ENCODE results near the gene GPR84.
A peak's percentile ranks its signal among the peaks of the same experiment; 100 is the strongest.

DNA sequence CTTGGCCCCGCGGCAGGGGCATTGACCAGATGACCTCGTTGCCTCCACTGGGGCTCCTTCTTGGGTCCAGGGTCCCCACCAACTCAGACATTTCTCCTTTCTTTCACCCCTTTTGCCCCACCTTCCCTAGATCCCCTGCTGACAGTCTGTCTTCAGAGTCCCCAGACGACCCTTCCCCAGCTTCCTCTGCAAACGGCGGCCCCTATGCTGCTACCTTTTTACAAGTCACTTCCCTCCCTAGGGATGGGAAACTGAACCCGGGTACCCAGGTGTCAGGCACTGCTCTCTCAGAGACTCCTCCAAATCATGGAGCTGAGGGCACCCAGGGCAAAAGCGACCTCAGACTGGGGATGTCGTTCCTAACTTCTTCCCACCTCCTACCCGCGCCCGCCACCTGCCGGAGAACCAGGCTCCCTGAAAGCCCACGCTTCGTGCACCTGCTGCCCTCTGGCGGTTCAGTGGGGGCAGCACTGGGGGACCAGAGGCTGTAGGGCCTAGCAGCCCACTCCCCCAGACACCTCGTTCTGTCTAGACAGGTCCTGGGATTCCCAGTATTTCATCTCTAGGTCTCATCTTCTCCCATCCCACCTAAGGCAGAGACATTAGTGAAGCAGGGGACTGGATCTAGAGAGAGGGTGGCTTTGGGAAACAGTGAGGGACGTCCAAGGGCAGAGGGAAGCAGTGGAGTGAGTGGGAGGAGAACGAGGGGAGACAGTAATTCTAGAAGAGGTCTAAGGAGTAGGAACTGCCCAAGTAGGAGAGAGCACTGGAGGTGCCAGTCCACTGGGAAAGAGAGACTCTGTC lies 15.3 kb upstream of the GPR84 start:
- TF ChIP-seq, protein P1, sequence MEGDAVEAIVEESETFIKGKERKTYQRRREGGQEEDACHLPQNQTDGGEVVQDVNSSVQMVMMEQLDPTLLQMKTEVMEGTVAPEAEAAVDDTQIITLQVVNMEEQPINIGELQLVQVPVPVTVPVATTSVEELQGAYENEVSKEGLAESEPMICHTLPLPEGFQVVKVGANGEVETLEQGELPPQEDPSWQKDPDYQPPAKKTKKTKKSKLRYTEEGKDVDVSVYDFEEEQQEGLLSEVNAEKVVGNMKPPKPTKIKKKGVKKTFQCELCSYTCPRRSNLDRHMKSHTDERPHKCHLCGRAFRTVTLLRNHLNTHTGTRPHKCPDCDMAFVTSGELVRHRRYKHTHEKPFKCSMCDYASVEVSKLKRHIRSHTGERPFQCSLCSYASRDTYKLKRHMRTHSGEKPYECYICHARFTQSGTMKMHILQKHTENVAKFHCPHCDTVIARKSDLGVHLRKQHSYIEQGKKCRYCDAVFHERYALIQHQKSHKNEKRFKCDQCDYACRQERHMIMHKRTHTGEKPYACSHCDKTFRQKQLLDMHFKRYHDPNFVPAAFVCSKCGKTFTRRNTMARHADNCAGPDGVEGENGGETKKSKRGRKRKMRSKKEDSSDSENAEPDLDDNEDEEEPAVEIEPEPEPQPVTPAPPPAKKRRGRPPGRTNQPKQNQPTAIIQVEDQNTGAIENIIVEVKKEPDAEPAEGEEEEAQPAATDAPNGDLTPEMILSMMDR (conservative IDR thresholded peaks at IDR 0.05) = peak; percentile 100
- TF ChIP-seq ZFX (IDR thresholded peaks at IDR 0.05) = no peak
